ENCODE data around the gene PIK3CB. TPM values are rescaled to one million over a fixed set of nuclear protein-coding genes. Genes with fewer than 3 reads are reported as not detected.
"Not testable (repeated sequence)": the region's sequence is repeated elsewhere in the genome, so short reads cannot be mapped to it uniquely, and the experiment has no call there.

Gene PIK3CB
- total RNA-seq, 2 experiments from 2014 or later, result 15.5 to 16.7 TPM

DNA sequence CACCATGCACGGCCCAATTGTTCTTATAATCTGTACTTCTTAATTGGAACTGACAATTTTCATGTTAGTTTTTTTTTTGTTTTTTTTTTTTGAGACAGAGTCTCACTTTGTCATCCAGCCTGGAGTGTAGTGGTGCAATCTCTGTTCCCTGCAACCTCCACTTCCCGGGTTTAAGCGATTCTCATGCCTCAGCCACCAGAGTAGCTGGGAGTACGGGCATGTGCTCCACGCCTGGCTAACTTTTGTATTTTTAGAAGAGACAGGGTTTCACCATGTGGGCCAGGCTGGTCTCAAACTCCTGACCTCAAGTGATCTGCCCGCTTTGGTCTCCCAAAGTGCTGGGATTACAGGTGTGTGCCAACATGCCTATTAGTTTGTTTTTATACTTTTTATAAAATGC, 153.8 kb downstream of the PIK3CB start:
- H3K27me3 Mint-ChIP-seq, H3K27ac Mint-ChIP-seq, POLR2A ChIA-PET, DNase-seq, CTCF ChIA-PET, H3K4me1 Mint-ChIP-seq, H3K4me3 Mint-ChIP-seq, H3K9me3 Mint-ChIP-seq: not testable (repeated sequence)
- H3K36me3 Mint-ChIP-seq (ENCODE audit: low read depth), result peaks cover 12% of the 10 kb centered on the region

DNA sequence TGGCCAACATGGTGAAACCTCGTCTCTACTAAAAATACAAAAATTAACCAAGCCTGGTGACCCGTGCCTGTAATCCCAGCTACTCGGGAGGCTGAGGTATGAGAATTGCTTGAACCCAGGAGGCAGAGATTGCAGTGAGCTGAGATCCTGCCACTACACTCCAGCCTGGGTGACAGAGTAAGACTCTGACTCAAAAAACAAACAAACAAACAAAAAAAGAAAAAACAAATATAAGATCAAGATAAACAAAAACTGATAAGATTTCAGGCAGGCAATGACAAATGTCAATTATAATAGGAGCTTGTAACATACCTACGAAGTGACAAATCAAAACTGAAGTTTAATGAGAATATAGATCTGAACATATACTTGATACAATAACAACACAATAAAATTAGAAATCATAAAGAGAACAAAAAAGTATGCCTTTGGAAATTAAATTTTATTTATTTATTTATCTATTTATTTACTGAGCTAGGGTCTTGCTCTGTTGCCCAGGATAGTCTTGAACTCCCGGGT, 155.8 kb downstream of the PIK3CB start:
- Mint-ChIP-seq H3K27me3 (no peaks in the 10 kb centered on the region), H3K4me1 (no peaks in the 10 kb centered on the region), H3K27ac (peak overlapping the region; percentile 50), H3K9me3 (peaks cover 20% of the 10 kb centered on the region), H3K36me3 (ENCODE audit: low read depth) (peaks cover 31% of the 10 kb centered on the region), H3K4me3 (no peak overlapping the region)
- ChIA-PET POLR2A (no interaction called here), CTCF (no interaction called here)
- no peak for DNase-seq

GRCh38 chr3:138678086-138678485, 156.6 kb downstream of the PIK3CB start:
- H3K27ac Mint-ChIP-seq, result no peak overlapping the region
- H3K27me3 Mint-ChIP-seq, result no peaks in the 10 kb centered on the region
- peaks cover 38% of the 10 kb centered on the region for H3K36me3 Mint-ChIP-seq (ENCODE audit: low read depth)
- H3K4me1 Mint-ChIP-seq, result no peaks in the 10 kb centered on the region
- ChIA-PET POLR2A (no interaction called here), CTCF (no interaction called here)
- H3K4me3 Mint-ChIP-seq, result no peak overlapping the region
- no peak for DNase-seq
- peaks cover 21% of the 10 kb centered on the region for H3K9me3 Mint-ChIP-seq

DNA sequence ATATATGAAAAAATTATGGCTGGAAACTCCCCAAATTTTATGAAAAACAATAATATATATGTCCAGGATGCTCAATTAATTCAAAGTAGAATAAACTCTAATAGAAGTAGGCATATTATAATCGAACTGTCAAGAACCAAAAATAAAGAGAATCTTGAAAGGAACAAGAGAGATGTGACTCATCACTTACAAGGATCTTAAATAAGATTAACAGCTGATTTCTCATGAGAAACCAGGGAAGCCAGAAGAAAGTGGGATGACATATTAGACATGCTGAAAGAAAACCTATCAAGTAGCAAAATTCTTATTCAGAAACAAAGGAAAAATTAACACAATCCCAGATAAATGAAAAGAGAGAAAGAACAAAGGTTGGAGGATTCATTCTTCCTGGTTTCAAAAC, 159.3 kb downstream of the PIK3CB start:
- Mint-ChIP-seq H3K36me3 (ENCODE audit: low read depth) (peaks cover 40% of the 10 kb centered on the region), H3K4me1 (no peaks in the 10 kb centered on the region), H3K9me3 (peaks cover 21% of the 10 kb centered on the region), H3K27ac (no peak overlapping the region), H3K27me3 (no peaks in the 10 kb centered on the region), H3K4me3 (no peak overlapping the region)
- ChIA-PET CTCF (no interaction called here), POLR2A (no interaction called here)
- no peak for DNase-seq

- H3K27ac Mint-ChIP-seq, result no peak overlapping the region
- ChIA-PET CTCF (no interaction called here), POLR2A (no interaction called here)
- peaks cover 40% of the 10 kb centered on the region for H3K36me3 Mint-ChIP-seq (ENCODE audit: low read depth)
- no peaks in the 10 kb centered on the region for H3K4me1 Mint-ChIP-seq
- no peaks in the 10 kb centered on the region for H3K27me3 Mint-ChIP-seq
- H3K4me3 Mint-ChIP-seq, result no peak overlapping the region
- H3K9me3 Mint-ChIP-seq, result peaks cover 21% of the 10 kb centered on the region
- DNase-seq, result no peak
Observed at GRCh38 chr3:138673641-138674530, 160.8 kb downstream of the PIK3CB start.

DNA sequence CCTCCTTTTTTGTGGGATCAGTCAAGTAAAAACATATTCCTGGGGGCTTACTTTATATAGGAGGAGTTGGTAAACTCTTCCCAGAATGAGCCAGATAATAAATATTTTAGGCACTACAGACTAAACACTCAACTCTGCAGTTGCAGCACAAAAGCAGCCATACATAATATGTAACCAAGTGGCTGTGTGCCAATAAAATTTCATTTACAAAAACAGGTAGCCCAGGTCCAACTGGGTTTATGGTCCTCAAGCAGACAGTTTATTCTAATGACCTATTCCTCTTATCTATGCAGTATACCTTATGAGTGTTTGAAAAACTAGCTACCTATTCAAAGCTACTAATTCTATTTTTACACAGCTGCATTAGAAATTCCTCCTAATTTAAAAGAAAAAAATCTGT, 164.3 kb downstream of the PIK3CB start:
- no peak for DNase-seq
- Mint-ChIP-seq H3K27me3 (no peaks in the 10 kb centered on the region), H3K9me3 (peaks cover 10% of the 10 kb centered on the region), H3K36me3 (ENCODE audit: low read depth) (peaks cover 30% of the 10 kb centered on the region), H3K4me1 (no peaks in the 10 kb centered on the region), H3K27ac (no peak overlapping the region), H3K4me3 (no peak overlapping the region)
- POLR2A ChIA-PET, result no interaction called here
- CTCF ChIA-PET, result interaction anchor here (0.7 kb wide), 1 partner anchor 144 kb away, joined by 4 read pairs; no protein-coding TSS in a partner anchor

- Mint-ChIP-seq H3K9me3 (no peaks in the 10 kb centered on the region), H3K27me3 (no peaks in the 10 kb centered on the region), H3K4me1 (no peaks in the 10 kb centered on the region), H3K4me3 (no peak overlapping the region), H3K27ac (no peak overlapping the region), H3K36me3 (ENCODE audit: low read depth) (peaks cover 23% of the 10 kb centered on the region)
- ChIA-PET POLR2A (no interaction called here), CTCF (no interaction called here)
- no peak for DNase-seq
Observed at GRCh38 chr3:138668107-138668506, 166.6 kb downstream of the PIK3CB start.

GRCh38 chr3:138657508-138657907, 177.2 kb downstream of the PIK3CB start:
- no peak overlapping the region for H3K4me3 Mint-ChIP-seq
- POLR2A ChIA-PET, result no interaction called here
- H3K27ac Mint-ChIP-seq, result no peak overlapping the region
- peaks cover 1% of the 10 kb centered on the region for H3K9me3 Mint-ChIP-seq
- no peaks in the 10 kb centered on the region for H3K4me1 Mint-ChIP-seq
- no peaks in the 10 kb centered on the region for H3K27me3 Mint-ChIP-seq
- DNase-seq, result no peak
- H3K36me3 Mint-ChIP-seq (ENCODE audit: low read depth), result peaks cover 35% of the 10 kb centered on the region
- CTCF ChIA-PET, result interaction anchor here (0.5 kb wide), 1 partner anchor 184 kb away, joined by 3 read pairs; no protein-coding TSS in a partner anchor

DNA sequence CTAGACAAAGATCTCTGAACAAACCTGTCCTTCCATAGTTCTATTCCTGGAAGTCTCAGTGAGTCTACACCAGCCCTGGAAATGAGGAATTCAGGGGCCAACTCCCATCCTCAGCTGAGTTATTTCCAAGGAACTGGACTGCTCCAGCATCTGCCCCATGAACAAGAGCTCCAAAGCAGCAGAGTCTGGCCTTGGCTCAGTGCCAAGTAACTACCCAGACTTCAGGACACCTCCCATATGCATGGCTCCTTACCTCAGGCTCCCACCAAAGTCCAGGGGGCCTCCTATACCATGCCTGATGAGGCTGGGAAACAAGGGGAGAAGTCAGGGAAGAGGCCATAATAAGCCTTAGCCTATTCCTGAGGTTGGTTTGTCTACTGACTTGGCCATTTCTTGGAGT, 181.2 kb downstream of the PIK3CB start:
- no peaks in the 10 kb centered on the region for H3K4me1 Mint-ChIP-seq
- no peaks in the 10 kb centered on the region for H3K27me3 Mint-ChIP-seq
- H3K36me3 Mint-ChIP-seq (ENCODE audit: low read depth), result peaks cover 55% of the 10 kb centered on the region
- no peak for DNase-seq
- no peak overlapping the region for H3K4me3 Mint-ChIP-seq
- ChIA-PET CTCF (no interaction called here), POLR2A (no interaction called here)
- H3K27ac Mint-ChIP-seq, result no peak overlapping the region
- H3K9me3 Mint-ChIP-seq, result peaks cover 10% of the 10 kb centered on the region

DNA sequence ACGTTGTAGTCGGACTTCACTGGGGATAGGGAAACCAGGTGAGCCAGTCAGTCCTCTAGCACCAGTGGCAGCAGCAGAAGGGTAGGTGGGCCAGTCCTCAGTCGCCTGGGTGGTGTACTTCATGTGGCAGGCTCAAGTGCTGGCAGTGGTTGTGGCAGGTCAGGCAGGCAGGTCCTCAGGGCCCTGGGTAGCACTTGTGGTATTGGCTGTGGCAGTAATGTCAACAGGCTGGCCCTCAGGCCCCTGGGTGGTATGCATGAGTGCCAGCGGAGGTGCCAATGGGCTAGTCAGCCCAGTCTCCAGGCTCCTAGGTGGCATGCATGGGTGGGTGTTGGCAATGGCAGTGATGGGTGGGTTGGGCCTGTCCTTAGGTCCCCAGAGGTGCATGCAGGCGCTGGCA, 185.6 kb downstream of the PIK3CB start:
- Mint-ChIP-seq H3K36me3 (ENCODE audit: low read depth) (peaks cover 40% of the 10 kb centered on the region), H3K27ac (no peak overlapping the region), H3K9me3 (peaks cover 35% of the 10 kb centered on the region), H3K27me3 (peaks cover 7% of the 10 kb centered on the region), H3K4me3 (no peak overlapping the region), H3K4me1 (no peaks in the 10 kb centered on the region)
- POLR2A ChIA-PET, result no interaction called here
- DNase-seq, result no peak
- CTCF ChIA-PET, result interaction anchor here (0.7 kb wide), 1 partner anchor 263 kb away, joined by 3 read pairs; no protein-coding TSS in a partner anchor

DNA sequence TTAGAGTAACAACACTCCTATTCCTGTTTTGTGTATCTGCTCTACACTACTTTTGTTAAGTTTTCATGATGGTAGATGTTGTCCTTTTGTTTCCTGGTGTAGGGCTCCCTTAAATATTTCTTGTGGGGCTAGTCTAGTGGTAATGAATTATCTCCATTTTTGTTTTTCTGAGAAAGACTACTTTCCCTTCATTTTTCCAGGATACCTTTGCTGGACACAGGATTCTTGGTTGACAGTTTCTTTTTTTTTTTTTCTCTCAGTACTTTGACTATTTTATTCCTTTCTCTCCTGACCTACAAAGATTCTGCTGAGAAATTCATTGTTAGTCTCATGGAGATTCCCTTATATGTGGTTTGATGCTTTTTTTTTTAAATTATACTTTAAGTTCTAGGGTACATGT, 188.2 kb downstream of the PIK3CB start:
- peaks cover 42% of the 10 kb centered on the region for H3K9me3 Mint-ChIP-seq
- POLR2A ChIA-PET, result no interaction called here
- no peak overlapping the region for H3K27ac Mint-ChIP-seq

DNA sequence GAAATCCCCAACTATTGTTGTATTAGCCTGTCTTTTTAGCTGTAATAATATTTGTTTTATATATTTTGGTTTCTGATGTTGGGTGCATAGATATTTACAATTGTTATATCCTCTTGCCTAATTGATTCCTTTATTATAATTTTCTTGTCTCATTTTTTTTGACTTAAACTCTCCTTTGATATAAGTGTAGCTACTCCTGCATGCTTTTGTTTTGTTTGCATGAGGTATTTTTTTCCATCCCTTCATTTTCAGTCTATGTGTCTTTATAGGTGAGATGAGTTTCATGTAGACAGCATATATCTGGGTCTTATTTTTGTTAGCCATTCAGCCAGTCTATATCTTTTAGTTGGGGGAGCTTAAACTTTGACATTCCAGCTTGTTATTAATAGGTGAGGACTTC, 188.7 kb downstream of the PIK3CB start:
- no peak overlapping the region for H3K4me3 Mint-ChIP-seq
- ChIA-PET POLR2A (no interaction called here), CTCF (interaction anchor here (0.8 kb wide), 1 partner anchor 56 kb away, joined by 4 read pairs; no protein-coding TSS in a partner anchor)
- DNase-seq, result no peak
- peaks cover 26% of the 10 kb centered on the region for H3K36me3 Mint-ChIP-seq (ENCODE audit: low read depth)
- peaks cover 42% of the 10 kb centered on the region for H3K9me3 Mint-ChIP-seq
- H3K27me3 Mint-ChIP-seq, result peaks cover 7% of the 10 kb centered on the region
- no peak overlapping the region for H3K27ac Mint-ChIP-seq
- H3K4me1 Mint-ChIP-seq, result no peaks in the 10 kb centered on the region

More for the DNA sequence above, 188.2 kb downstream of the PIK3CB start:
- Mint-ChIP-seq H3K4me1 (no peaks in the 10 kb centered on the region), H3K36me3 (ENCODE audit: low read depth) (peaks cover 29% of the 10 kb centered on the region), H3K27me3 (peaks cover 7% of the 10 kb centered on the region), H3K4me3 (no peak overlapping the region)
- no peak for DNase-seq
- CTCF ChIA-PET, result interaction anchor here (0.8 kb wide), 1 partner anchor 55 kb away, joined by 4 read pairs; no protein-coding TSS in a partner anchor

GRCh38 chr3:138642927-138643253, 191.8 kb downstream of the PIK3CB start:
- H3K27ac Mint-ChIP-seq, result no peak overlapping the region
- H3K4me1 Mint-ChIP-seq, result no peaks in the 10 kb centered on the region
- POLR2A ChIA-PET, result no interaction called here
- CTCF ChIA-PET, result no interaction called here
- peaks cover 5% of the 10 kb centered on the region for H3K36me3 Mint-ChIP-seq (ENCODE audit: low read depth)
- DNase-seq, result no peak
- no peak overlapping the region for H3K4me3 Mint-ChIP-seq
- H3K27me3 Mint-ChIP-seq, result peaks cover 7% of the 10 kb centered on the region
- peaks cover 36% of the 10 kb centered on the region for H3K9me3 Mint-ChIP-seq

Data from activated CD4-positive, alpha-beta T cell treated with anti-CD3 and anti-CD28 coated beads, Interleukin-2, amount 10 ng/mL, durations not matched to agents 7 days and 5 days (primary cell).